Activated CD4-positive, CD25-positive, alpha-beta regulatory T cell (primary cell): ENCODE data around the gene TMEM108.

ENCODE experiments used
- DNase-seq, 4 experiments: peaks; one replicate each; lab custom pipeline; 2025; lab: John Stamatoyannopoulos, UW

The TMEM108 gene

DNA sequence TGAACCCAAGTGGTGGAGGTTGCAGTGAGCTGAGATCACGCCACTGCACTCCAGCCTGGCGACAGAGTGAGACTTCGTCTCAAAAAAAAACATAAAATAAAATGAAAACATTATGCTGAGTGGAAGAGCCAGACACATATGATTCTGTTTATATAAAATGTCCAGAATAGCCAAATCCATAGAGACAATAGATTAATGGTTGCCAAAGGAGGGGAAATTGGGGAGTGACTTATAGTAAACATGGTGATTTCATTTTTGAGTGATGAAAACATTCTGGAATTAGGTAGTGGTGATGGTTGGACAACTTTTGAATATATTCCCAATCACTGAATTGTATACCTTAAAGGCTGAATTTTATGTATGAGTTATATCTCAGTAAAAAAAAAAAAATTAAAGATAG is 189.6 kb downstream of the TMEM108 start:
- DNase-seq, result no peak

DNA sequence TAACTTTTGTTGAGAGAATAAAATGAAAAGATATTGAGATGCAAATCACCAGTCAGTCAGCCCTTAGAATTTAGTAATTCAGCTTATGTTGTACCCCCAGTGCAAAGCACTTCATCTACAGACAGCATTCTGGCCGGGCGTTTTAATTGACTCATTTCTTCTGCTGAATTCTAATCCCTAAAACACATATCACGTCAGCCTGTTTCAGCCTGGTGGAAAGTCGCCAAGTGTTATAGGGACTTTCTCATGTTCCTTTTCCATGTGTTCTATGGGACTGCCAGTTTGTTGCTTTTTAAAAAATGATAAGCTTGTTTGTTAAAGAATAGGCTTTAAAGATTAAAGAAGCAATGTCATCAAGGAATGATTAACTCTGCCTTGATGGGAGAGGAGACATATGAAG is 192.0 kb downstream of the TMEM108 start:
- DNase-seq, result no peak

DNA sequence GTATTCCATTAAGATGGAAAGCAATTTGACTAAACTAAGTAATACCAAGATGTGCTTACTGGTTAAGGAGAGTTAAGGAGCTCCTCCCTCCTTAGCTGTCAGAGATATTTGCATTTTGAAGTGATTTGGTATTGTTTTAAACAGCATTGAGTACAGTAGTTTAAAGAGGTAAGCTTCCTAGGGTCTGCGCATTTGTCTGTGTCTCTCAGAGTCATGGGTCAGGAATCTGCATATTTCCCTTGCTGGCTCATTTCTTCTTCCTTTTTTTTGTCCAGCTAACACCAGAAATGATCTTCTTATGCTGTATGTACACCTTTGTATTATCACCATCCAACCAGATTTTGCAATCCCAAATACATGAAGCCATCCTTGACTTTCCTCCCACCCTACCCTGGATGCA is 198.7 kb downstream of the TMEM108 start:
- DNase-seq, result no peak

DNA sequence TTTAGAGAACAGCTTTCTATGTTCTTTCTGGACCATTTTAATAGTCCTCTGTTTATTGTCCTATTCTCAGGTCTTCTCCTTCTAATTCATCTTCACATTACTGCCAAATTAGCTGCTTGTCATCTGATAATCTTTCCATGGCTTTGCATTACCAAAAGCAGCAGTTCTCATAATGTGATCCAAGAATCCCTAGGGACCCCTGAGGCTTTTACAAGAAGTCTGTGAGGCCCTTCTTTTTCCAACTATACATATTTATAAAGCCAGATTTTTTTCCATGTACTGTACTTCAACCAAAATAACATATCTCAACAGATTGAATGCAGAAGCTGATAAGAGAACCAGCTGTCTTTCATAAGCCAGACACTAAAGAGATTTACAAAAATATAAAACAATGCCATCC is 199.2 kb downstream of the TMEM108 start:
- DNase-seq, result no peak

DNA sequence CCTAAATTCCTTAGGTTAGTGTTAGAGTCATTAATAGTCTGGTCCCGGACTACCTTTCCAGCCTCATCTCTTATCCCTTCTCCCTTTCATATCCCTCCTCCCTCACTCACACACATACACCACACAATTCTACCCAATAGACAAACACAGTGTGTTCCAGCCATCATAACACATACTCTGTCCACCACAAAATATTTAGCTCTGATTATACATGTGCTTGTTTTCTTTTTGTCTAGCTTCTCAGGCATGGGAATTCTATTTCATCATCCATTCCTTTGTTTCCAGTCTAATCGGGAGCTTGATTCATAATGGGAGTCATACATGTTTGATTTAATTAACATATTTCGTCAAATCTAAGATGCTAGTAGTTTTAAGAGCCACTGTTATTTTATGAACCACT is 199.8 kb downstream of the TMEM108 start:
- no peak for DNase-seq

DNA sequence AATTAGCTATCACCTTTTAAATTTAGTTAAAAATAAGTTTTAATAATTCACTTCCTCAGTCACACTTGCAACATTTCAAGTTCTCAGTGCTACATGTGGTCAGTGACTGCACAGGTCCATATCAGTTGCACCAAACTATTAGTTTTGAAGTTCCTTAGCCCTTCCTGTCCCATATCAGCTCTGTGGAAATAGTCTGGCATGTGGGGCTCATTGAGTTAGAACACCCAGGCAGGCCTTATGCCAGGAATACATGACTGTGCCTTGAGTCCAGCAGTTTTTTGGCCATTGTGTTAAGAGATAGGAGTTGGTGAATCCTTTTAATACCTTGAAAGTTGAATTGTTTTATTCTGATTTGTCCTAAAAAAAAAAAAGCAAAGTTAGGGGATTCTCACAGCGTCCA is 207.9 kb downstream of the TMEM108 start:
- no peak for DNase-seq

DNA sequence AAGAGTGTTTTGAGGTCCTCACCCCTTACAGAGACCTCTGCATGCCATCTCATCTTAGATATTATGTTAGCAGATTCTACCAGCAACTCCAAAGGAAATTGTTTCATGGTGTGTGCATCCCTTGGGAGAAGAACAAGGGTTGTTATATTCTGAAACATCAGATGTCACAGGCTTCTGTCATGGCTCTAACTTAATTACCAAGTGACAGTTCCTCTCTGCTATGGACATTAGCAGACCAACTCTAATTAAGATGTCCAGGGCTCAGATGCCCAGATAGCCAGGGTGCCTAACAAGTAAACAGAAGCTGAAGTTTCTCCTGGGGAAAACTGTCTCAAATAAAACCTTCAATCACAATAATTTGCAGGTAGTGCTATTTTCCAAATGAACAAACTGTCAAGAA is 208.6 kb downstream of the TMEM108 start:
- DNase-seq, result no peak

DNA sequence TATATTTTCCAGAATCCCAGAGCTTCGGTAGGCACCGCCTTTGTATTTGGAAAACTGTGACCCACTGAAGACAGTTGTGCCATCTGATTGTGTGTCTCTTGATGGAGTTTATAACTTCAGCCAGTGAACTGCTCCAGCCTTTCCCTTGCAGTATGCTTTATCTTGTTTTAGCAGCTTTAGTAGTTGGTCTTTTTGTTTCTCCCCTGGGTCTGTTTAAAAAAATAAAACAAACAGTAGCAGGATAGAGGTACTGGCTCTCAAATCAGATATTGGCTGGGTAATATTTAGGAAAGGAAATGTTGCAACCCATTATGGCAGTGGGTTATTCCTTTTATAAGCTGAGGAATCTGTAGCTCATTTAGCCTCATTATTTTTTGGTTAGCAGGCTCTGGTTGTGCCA is 210.2 kb downstream of the TMEM108 start:
- DNase-seq, result no peak

DNA sequence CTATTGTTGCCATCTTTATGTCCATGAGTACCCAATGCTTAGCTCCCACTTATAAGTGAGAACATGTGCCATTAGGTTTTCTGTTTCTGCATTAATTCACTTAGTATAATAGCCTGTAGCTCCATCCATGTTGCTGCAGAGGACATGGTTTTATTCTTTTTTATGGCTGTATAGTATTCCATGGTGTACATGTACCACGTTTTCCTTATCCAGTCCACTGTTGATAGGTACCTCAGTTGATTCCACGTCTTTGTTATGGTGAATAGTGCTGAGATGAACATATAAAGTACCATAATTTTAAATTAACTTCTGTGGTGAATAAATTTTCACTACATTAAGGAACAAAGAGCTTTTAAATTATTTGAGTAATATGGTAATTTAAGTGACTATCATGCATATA is 211.3 kb downstream of the TMEM108 start:
- DNase-seq, result no peak

DNA sequence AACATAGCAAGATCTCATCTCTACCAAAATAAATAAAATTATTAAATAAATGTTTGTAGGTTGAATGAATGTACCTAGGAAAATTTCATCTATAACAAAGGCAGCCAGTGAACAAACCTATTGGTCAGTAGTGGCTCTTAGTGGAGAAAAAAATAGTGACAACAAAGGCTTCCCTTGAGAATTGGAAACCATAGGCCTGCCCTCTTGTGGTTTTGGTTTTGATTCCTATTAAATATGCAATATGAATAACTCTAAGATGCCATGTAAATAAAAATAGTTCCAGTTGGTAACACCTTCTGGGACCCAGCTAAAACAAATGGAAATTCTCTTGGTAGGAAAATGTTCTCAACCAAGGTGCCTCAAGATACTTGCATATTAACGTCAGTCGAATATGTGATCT is 216.0 kb downstream of the TMEM108 start:
- DNase-seq, result no peak

DNA sequence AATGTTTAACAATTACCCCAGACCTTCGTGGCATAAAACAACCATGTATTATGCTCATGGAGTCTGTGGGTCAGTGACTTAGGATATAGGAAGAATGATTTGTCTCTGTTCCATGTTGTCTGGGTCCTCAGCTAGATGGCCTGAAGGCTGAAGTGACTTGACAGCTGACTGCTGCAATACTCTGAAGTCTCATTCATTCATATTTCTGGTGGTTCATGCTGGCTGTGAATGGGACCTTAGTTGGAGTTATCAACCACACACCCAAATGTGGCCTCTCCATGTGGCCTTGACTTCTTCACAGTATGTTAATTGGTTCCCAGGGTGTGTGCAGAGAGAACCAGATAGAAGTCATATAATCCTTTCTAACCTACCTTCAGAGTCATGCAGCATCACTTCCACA is 216.5 kb downstream of the TMEM108 start:
- DNase-seq, result no peak

DNA sequence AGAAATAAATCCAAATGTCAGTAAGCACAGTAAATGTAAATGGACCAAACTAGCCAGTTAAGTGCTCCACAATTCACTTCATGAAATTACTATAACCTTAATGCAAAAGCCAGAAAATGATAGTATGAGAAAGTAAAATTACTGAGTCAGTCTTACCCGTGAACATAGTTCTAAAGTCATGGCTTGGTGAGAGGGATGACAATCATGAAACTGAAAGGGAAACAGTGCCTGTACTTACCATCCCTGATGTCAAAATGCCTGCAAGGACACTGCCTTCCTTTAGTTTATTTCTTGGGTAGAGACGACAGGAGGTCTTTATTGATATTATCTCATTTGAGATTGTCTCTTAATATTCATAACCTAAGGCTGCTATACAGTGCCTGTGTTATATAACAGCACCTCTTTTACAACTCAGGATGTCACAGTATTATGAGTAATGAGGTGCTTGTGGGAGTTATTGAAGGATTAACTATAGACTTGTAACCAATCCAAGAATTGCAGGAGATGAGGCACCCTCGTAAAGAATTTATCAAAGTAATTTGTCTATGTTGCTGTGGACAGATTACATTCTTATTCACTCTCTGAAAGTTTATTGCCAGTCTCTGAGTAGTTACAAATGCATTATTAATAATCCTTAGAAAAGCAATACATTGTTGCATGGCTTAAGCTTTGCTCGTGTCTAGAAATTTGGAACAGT is 218.7 kb downstream of the TMEM108 start:
- DNase-seq, result no peak

DNA sequence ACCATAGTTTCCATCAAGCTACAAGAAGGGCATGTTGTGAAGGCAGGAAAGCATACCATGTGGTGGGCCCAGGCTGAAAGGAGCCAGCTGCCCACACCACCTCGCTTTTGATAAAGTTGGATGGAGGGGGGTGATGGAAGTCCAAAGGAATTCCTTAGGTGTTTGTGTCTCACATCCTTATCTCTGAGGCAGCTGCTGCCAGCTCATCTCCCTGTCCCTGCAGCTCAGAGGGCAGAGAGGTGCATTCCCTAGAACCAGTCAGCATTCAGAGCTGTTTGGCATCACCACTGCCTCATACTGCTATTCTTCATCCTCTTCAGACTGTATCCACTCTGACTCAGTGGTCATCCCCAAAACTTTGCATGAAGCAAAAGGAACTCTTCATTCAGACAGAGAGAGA is 220.2 kb downstream of the TMEM108 start:
- no peak for DNase-seq

DNA sequence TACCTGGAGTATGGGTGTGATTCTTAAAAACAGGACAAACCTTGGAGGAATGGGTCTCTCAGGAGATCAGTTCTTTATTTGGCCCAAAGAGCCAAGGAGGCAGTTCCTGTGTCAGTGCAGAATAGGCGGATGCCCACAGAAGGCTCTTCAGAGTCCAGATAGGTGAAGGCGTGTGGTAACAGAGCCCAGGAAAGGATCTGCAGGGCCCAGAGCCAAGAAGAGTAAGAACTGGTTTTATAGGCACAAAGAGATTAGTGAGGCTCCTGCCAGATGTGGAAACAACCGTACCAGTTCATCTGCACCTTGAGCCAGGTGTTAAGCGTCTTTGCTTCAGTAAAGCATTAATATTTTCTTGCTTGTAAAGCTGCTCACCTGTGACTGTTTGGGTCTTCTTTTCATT is 221.6 kb downstream of the TMEM108 start:
- no peak for DNase-seq

DNA sequence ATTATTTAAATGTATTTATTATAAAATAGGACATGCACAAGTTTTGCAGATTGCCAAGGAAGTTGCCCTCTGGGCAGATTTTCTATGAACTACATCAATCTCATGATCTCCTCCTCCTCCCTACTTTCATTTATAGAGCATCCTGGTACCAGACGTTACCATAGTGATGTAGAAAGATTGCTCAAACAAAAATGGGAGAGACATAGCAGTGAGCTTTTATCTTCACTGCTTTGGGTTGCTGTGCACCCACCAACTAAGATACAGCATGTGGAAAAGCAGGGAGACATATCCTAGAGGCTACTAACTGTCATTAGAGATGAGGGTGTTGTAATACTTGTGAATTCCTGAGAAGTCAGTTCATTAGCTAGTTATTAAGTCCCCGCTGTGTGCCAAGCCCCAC is 224.1 kb downstream of the TMEM108 start:
- DNase-seq, result no peak

DNA sequence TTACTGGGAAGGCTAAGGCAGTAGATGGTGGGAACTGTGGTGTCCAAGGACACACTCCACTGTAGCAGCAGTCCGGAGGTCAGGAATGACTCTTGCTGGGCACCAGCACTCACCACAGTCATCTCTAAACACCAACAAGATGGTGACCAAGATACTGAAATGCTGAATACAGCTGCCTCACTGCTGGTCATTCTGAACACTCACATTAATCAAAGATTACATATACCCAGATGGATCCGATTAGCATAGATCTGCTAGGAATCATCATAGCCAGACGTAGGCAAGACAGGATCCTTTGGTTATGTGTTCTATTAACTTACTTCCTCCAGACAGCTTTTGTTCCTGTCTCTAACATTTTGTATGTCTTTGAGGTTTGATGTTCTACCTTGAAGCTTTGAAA is 226.7 kb downstream of the TMEM108 start:
- DNase-seq, result no peak

DNA sequence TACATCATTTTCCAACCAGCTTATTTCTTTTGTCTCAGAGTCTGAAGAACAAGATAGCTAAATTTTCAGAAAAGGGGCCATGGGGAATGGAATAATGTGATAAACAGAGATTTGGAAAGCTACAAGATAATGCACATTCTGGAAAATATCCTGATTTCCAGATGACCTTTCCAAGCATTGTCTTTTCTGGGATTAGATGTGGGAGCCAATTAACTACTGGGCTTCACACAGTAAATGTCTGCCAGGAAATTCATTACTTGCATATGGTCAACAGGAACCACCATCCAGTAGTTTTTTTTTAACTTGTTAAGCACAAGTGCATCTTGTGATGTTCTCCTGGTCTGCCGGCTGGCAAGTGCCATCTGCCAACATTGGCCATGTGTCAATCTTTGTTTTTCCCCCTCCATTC is 230.5 kb downstream of the TMEM108 start:
- DNase-seq, result no peak

DNA sequence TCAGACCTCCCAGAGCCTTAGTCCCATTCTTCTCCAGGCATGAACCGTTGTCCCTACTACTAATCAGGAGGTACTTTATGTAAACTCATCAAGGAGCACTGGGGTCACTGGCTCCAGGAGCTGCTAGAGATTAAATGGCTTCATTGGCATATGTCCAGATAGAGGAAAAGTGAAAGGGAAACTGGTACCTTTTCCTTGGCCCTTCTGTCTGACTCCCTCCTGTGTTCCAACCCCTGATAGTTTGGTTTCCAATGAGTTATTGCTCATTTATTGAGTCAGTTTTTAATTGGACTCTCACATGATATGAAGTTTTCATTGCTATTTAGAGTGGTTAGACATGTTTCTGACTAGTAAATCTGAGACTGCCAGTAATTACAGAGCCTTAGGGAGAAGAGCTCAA is 231.2 kb downstream of the TMEM108 start:
- no peak for DNase-seq

DNA sequence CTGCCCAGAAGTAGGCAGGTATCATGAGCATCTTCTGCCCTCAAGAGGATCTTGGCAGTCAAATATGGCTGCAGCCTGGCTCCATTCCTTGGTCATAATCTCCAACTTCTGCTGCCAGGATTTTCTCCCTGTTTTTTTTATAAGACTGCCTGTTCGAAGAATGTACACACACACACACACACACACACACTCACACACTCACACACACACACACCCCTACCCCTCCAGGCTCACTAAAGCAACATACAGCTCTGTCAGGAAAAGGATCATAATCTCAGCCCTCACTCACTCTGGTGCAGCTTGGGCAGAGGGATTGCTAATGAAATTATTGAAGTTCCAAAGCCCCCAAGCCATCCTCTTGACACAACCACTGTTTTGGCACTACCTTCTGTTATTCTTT is 232.4 kb downstream of the TMEM108 start:
- DNase-seq, result no peak

DNA sequence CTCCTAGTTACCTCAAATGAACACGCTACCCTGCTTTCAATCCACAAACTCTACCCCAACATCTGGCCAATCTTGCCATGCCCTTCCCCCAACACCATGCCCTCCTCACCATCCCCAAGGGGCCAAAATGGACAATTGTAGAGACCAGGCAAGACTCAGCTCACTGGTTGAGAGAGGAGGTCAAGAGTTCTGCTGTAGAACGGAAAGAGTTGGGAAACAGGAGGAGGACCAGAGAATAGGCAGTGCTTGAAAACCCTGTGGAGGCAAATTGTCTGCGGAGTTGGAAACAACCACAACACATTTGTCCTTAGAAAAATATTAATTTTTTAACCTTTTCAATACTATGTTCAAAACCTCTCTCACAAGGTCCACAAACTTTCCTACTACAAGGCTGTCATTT is 232.9 kb downstream of the TMEM108 start:
- DNase-seq, result no peak

DNA sequence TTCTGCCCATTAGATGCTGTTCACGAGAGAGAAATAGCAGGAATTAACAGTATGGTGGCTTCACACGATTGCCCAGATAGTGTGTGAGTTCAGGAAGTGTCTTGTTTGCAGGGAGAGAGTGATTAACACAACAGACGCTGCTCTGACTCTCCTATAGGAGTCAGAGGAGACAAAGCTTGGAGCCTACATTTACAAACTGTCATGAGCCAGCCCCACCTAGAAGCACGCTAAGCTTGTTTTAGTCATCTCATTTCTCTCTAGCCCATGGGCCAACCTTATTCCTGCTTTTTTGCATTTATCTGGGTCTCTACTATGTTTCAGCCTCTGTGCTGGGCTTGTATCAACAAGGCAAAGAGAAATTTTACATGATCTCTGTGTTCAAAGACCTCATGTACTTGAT is 233.3 kb downstream of the TMEM108 start:
- DNase-seq, result no peak

DNA sequence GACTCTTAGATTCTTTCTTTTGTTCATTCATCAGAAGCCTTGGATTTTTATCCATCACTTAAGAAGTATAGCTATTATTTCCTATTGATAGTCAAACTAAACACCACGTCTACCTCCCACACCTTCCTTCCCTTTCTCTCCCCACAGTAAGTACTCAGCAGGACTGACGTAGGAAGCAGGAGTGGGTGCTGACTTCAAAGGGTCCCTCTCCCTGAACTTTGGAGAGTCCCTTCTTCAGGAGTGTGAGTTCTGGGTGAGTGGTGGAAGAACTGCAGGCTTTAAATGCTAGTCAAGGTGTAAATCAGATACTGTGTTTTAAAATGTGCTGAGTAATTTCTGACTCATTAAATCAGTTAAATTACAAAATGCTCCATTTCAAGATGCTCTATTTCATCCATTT is 235.2 kb downstream of the TMEM108 start:
- no peak for DNase-seq

DNA sequence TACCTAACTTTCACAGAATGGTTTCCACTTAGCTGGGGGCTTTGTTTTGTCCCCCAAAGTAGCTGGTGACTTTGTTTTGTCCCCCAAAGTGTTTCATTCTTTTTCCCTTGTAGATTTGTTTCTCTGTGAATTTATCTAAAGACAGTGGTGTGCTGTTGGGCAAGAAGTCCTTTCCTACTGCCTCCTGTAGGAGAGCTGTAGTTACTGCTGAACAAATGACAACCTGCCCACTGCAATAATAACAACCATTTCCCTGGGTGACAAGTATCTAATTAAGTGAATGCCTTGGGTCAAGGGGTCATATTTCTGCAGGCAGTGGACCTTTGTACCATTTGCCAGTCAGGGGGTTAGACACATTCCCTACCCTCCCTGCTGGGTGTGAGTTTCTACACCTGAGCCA is 236.3 kb downstream of the TMEM108 start:
- DNase-seq, result no peak

DNA sequence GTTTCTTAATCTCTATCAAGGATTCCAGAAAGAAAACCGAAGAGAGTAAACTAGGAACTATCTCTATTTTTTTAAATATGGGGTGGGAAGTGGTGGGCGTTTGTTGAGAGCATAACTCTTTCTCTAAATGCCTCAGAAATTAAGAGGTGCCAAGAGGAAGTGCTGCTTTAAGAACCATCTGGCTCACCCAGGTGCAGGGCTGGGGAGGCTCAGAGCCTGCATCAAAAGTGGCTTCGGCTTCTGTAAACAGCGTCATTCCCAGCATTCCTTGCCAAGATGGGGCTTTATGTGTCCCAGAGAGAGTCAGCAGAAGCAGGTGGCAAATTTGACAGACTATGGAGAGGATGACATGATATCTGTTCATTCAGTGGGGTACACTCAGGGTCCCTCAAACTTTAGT is 238.4 kb downstream of the TMEM108 start:
- no peak for DNase-seq

DNA sequence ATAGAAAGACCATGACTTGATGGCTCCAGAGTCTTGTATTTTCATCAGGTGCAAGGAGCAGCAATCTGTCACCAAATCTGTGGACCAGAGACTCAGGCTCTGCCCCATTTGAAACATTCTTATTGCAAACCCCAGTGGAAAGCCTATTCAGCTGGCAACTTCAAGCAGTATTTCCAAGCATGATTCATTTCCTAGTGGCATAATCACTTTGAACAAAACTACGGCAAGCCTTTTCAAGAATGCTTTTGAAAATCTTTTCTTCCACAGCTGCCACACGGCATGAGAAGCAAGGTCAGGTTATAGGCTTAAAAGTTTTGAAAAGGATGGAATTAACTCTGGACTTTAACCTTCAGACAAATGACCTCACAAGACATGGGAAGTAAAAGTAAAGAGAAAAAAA is 239.6 kb downstream of the TMEM108 start:
- no peak for DNase-seq
